KOPT-K1 (cell line): ENCODE measurements around the gene SLC27A3.
A peak's percentile ranks its signal among the peaks of the same experiment; 100 is the strongest.

ENCODE experiments used
- H3K27ac ChIP-seq: fragments of 200-600 bp; sonication (generic); 2 replicates; pipeline ENCODE4 v1.5.1; 2016; ENCODE audit warnings: antibody characterized with exemption, mild to moderate bottlenecking, low read depth, low read length; ENCODE audit not compliant: poor library complexity, severe bottlenecking
- H3K36me3 ChIP-seq: fragments of 200-600 bp; sonication (generic); 2 replicates; pipeline ENCODE4 v1.5.1; 2017; ENCODE audit warnings: antibody characterized with exemption, mild to moderate bottlenecking, low read length, moderate library complexity; ENCODE audit not compliant: insufficient read depth
- H3K9me3 ChIP-seq: fragments of 200-600 bp; sonication (generic); 2 replicates; pipeline ENCODE4 v1.5.1; 2017; ENCODE audit warnings: antibody characterized with exemption, low read length, mild to moderate bottlenecking; ENCODE audit not compliant: insufficient read depth, poor library complexity, severe bottlenecking

The SLC27A3 gene

GRCh38 chr1:153774780-153775457 is at the start of gene SLC27A3:
SLC27A3 (plus strand) TSS chr1:153775407; CDS start chr1:153775498, 91 bp downstream.
- peaks cover 44% of the 10 kb centered on the region for H3K36me3 ChIP-seq
- H3K27ac ChIP-seq = no peak within 1 kb of the TSS
- no peaks in the 10 kb centered on the region for H3K9me3 ChIP-seq

- peak within 1 kb of the TSS; percentile 97 for H3K27ac ChIP-seq
- no peaks in the 10 kb centered on the region for H3K9me3 ChIP-seq
- no peaks in the 10 kb centered on the region for H3K36me3 ChIP-seq
Measured at GRCh38 chr1:153727463-153728304, 47.5 kb upstream of the SLC27A3 start, which contains the start of gene INTS3. INTS3 (plus strand) TSS chr1:153728050; CDS start chr1:153728635, 585 bp downstream.

- Histone ChIP-seq H3K9me3 (no peaks in the 10 kb centered on the region), H3K27ac (peak overlapping the region; percentile 97), H3K36me3 (no peaks in the 10 kb centered on the region)
Measured at GRCh38 chr1:153728305-153729066, 46.7 kb upstream of the SLC27A3 start.

GRCh38 chr1:153730468-153730988 is 44.7 kb upstream of the SLC27A3 start:
- Histone ChIP-seq H3K9me3 (no peaks in the 10 kb centered on the region), H3K27ac (no peak overlapping the region), H3K36me3 (peaks cover 1% of the 10 kb centered on the region; the same call in 1 of the 2 replicates)

GRCh38 chr1:153733970-153734369 is 41.2 kb upstream of the SLC27A3 start:
- Histone ChIP-seq H3K36me3 (peaks cover 8% of the 10 kb centered on the region; the same call in 1 of the 2 replicates), H3K27ac (no peak overlapping the region), H3K9me3 (no peaks in the 10 kb centered on the region)

- Histone ChIP-seq H3K27ac (no peak overlapping the region), H3K36me3 (peaks cover 8% of the 10 kb centered on the region; the same call in 1 of the 2 replicates), H3K9me3 (no peaks in the 10 kb centered on the region)
Measured at GRCh38 chr1:153734396-153735089, 40.7 kb upstream of the SLC27A3 start.

GRCh38 chr1:153735090-153735420 is 40.2 kb upstream of the SLC27A3 start:
- Histone ChIP-seq H3K36me3 (peaks cover 8% of the 10 kb centered on the region; the same call in 1 of the 2 replicates), H3K27ac (no peak overlapping the region), H3K9me3 (no peaks in the 10 kb centered on the region)

- H3K9me3 ChIP-seq = no peaks in the 10 kb centered on the region
- H3K36me3 ChIP-seq = peaks cover 69% of the 10 kb centered on the region
- H3K27ac ChIP-seq = no peak overlapping the region
Measured at GRCh38 chr1:153741986-153742385, 33.2 kb upstream of the SLC27A3 start.

GRCh38 chr1:153742411-153743142 is 32.6 kb upstream of the SLC27A3 start:
- H3K27ac ChIP-seq = no peak overlapping the region
- no peaks in the 10 kb centered on the region for H3K9me3 ChIP-seq
- H3K36me3 ChIP-seq = peaks cover 75% of the 10 kb centered on the region

- peaks cover 99% of the 10 kb centered on the region for H3K36me3 ChIP-seq
- H3K27ac ChIP-seq = no peak overlapping the region
- no peaks in the 10 kb centered on the region for H3K9me3 ChIP-seq
Measured at GRCh38 chr1:153745417-153745816, 29.8 kb upstream of the SLC27A3 start.

GRCh38 chr1:153746174-153746573 is 29.0 kb upstream of the SLC27A3 start:
- Histone ChIP-seq H3K27ac (no peak overlapping the region), H3K36me3 (peaks cover 99% of the 10 kb centered on the region), H3K9me3 (no peaks in the 10 kb centered on the region)

GRCh38 chr1:153748903-153749302 is 26.3 kb upstream of the SLC27A3 start:
- Histone ChIP-seq H3K36me3 (peaks cover 96% of the 10 kb centered on the region), H3K9me3 (no peaks in the 10 kb centered on the region), H3K27ac (no peak overlapping the region)

GRCh38 chr1:153749408-153750005 is 25.7 kb upstream of the SLC27A3 start:
- Histone ChIP-seq H3K9me3 (no peaks in the 10 kb centered on the region), H3K27ac (no peak overlapping the region), H3K36me3 (peaks cover 96% of the 10 kb centered on the region)
